ENCODE data around the gene SPEM1. TPM values are rescaled to one million over a fixed set of nuclear protein-coding genes. Genes with fewer than 3 reads are reported as not detected.

Gene SPEM1
- total and polyA plus RNA-seq, 4 donors, result 0.29 TPM; not detected in 3

DNA sequence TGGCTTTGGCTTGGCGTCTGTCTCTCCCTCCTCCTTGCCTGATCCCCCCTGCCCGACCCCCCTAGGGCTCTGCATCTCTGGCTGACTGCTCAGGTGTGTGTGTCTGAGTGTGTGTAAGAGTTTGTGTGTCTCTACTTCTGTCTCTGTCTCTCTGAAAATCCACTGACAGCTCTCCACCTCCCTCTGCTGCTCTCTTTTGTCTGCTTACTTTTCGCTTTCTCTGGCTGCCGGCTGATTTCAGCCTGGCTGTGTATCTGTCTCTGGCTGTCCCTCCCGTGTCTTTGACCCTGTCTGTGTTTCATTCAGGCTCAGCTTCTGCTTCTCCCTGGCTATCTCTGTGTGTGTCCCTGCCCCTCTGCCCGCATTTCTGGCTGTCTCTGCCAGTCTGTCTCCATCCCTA, 3.8 kb upstream of the SPEM1 start:
- Histone ChIP-seq H3K4me3 (ENCODE audit: low read depth, low read length) (no peak overlapping the region), H3K27me3 (ENCODE audit: control insufficient read depth, insufficient read depth, low read length) (no peaks in the 10 kb centered on the region), H3K27ac (ENCODE audit: low read depth, low read length) (no peak overlapping the region), H3K4me1 (ENCODE audit: control insufficient read depth, insufficient read depth, low read length) (peaks cover 36% of the 10 kb centered on the region), H3K36me3 (ENCODE audit: control insufficient read depth, insufficient read depth, low read length) (peaks cover 87% of the 10 kb centered on the region), H3K9me3 (ENCODE audit: control insufficient read depth, insufficient read depth, low read length) (no peaks in the 10 kb centered on the region)
- 67% methylated on average over 4 of the region's 6 CpGs for WGBS (ENCODE audit: insufficient coverage)
- DNase-seq (ENCODE audit: low read depth in 4 of 6, low spot score in 6 of 6), result no peak

DNA sequence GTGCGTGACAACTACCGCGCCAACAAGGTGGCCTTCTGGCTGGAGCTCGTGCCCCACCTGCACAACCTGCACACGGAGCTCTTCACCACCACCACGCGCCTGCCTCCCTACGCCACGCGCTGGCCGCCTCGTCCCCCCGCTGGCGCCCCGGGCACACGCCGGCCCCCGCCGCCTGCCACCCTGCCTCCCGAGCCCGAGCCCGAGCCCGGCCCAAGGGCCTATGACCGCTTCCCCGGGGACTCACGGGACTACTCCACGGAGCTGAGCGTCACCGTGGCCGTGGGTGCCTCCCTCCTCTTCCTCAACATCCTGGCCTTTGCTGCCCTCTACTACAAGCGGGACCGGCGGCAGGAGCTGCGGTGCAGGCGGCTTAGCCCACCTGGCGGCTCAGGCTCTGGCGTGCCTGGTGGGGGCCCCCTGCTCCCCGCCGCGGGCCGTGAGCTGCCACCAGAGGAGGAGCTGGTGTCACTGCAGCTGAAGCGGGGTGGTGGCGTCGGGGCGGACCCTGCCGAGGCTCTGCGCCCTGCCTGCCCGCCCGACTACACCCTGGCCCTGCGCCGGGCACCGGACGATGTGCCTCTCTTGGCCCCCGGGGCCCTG, 3.0 kb upstream of the SPEM1 start:
- H3K36me3 ChIP-seq (ENCODE audit: control insufficient read depth, insufficient read depth, low read length), result peaks cover 84% of the 10 kb centered on the region

DNA sequence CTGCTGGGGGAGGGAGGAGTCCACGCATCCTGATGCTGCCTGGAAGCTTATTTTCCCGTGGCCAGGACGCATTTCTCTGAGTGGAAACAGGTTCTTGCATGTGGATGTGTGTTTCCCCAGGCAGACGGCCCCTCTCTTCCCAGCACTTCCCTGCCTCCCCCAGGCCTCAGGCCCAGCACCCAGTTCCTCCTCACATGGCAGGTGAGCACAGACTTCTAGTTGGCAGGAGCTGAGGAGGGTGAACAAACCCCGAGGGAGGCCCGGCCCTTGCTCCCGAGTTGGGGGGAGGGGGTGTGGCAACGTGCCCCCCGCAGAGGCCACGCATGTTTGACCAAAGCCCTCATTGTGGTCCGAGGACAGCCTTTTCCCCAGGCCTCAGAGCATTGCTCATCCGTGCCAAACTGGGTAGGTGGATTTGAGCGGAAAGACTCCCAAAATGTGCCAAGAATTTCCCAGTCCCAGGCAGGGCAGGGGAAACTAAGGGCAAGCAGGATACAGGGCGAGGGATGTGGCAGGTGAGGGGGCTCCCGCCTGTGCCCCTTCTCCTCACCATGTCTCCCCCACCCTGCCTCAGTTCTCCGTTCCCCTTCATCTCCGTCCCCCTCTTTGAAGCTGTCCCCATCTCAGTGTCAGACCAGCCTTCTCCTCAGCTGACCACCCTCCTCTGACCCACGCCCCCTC, 1.5 kb upstream of the SPEM1 start:
- DNase-seq (ENCODE audit: low read depth in 4 of 6, low spot score in 6 of 6), result no peak
- Histone ChIP-seq H3K4me3 (ENCODE audit: low read depth, low read length) (no peak overlapping the region), H3K9me3 (ENCODE audit: control insufficient read depth, insufficient read depth, low read length) (no peaks in the 10 kb centered on the region), H3K36me3 (ENCODE audit: control insufficient read depth, insufficient read depth, low read length) (peaks cover 78% of the 10 kb centered on the region), H3K4me1 (ENCODE audit: control insufficient read depth, insufficient read depth, low read length) (peaks cover 28% of the 10 kb centered on the region), H3K27ac (ENCODE audit: low read depth, low read length) (no peak overlapping the region), H3K27me3 (ENCODE audit: control insufficient read depth, insufficient read depth, low read length) (no peaks in the 10 kb centered on the region)
- 41% methylated on average over 13 of the region's 18 CpGs for WGBS (ENCODE audit: insufficient coverage)

More for the DNA sequence above, 3.0 kb upstream of the SPEM1 start:
- no peaks in the 10 kb centered on the region for H3K9me3 ChIP-seq (ENCODE audit: control insufficient read depth, insufficient read depth, low read length)
- H3K4me1 ChIP-seq (ENCODE audit: control insufficient read depth, insufficient read depth, low read length), result peaks cover 36% of the 10 kb centered on the region
- H3K27ac ChIP-seq (ENCODE audit: low read depth, low read length), result no peak overlapping the region
- no peak overlapping the region for H3K4me3 ChIP-seq (ENCODE audit: low read depth, low read length)
- no peaks in the 10 kb centered on the region for H3K27me3 ChIP-seq (ENCODE audit: control insufficient read depth, insufficient read depth, low read length)
- WGBS (ENCODE audit: insufficient coverage), result 93% methylated on average over 42 of the region's 54 CpGs
- DNase-seq (ENCODE audit: low read depth in 4 of 6, low spot score in 6 of 6), result no peak

DNA sequence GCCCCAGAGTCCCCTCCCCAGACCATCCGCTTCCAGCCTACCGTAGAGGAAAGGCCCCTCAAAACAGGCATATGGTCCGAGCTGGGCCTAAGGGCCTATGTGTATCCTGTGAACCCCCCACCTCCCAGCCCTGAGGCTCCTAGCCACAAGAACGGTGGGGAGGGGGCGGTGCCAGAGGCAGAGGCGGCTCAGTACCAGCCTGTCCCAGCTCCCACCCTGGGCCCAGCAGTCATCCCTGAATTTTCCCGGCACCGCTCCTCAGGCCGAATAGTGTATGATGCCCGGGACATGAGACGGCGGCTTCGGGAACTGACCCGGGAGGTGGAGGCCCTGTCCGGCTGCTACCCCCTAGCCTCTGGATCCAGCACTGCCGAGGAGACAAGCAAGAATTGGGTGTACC, 1.1 kb downstream of the SPEM1 start:
- WGBS (ENCODE audit: insufficient coverage), result 94% methylated on average over 16 of the region's 16 CpGs
- Histone ChIP-seq H3K36me3 (ENCODE audit: control insufficient read depth, insufficient read depth, low read length) (peaks cover 52% of the 10 kb centered on the region), H3K27me3 (ENCODE audit: control insufficient read depth, insufficient read depth, low read length) (no peaks in the 10 kb centered on the region), H3K4me3 (ENCODE audit: low read depth, low read length) (no peak overlapping the region), H3K9me3 (ENCODE audit: control insufficient read depth, insufficient read depth, low read length) (no peaks in the 10 kb centered on the region), H3K4me1 (ENCODE audit: control insufficient read depth, insufficient read depth, low read length) (peaks cover 24% of the 10 kb centered on the region), H3K27ac (ENCODE audit: low read depth, low read length) (no peak overlapping the region)
- DNase-seq (ENCODE audit: low read depth in 4 of 6, low spot score in 6 of 6), result no peak

DNA sequence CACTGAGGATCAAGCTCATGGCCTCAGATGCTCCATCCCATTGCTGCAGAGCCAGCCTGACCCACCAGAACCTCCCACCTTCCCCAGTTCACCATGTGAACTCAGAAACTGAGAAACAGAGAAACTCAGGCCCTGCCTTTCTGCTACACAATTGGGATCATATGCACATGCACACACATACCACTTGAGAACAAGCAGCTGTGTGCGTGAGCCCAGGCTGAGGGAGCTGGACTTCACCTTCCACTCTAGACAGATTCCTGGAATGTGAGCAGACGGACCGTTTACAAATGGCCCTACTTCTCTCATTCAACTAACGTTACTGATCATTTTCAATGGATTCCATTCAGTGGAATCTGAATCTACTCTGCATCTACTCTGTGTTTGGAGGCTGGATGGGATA, 3.6 kb downstream of the SPEM1 start:
- peaks cover 20% of the 10 kb centered on the region for H3K4me1 ChIP-seq (ENCODE audit: control insufficient read depth, insufficient read depth, low read length)
- DNase-seq (ENCODE audit: low read depth in 4 of 6, low spot score in 6 of 6), result no peak
- H3K27ac ChIP-seq (ENCODE audit: low read depth, low read length), result no peak overlapping the region
- 100% methylated on average over 1 of the region's 4 CpGs for WGBS (ENCODE audit: insufficient coverage)
- H3K9me3 ChIP-seq (ENCODE audit: control insufficient read depth, insufficient read depth, low read length), result no peaks in the 10 kb centered on the region
- no peaks in the 10 kb centered on the region for H3K27me3 ChIP-seq (ENCODE audit: control insufficient read depth, insufficient read depth, low read length)
- peaks cover 27% of the 10 kb centered on the region for H3K36me3 ChIP-seq (ENCODE audit: control insufficient read depth, insufficient read depth, low read length)
- no peak overlapping the region for H3K4me3 ChIP-seq (ENCODE audit: low read depth, low read length)

DNA sequence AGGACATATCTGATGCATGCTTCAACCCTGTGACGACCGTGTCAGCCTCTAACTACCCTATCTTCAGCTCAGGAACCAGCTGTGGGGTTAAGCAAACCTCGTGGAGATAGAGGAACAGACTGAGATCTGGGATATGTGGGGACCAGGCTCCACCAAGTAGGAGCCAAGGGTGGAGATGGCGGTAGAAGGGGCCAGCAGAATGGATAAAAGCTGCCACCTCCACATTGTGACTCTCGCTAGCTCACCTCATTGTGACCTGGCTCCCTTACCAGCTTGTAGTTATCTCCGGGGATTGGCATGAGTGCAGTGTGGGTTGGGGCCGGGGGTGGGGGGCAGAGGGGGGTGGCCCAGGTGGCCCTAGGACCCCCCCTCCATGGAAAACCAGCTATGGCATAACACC, 5.2 kb downstream of the SPEM1 start, which contains the start of gene SPEM2:
TSS of gene SPEM2 (plus strand) at position 301 of the 400 bp plus-strand sequence. CDS start at position 374, 73 bp downstream.
- H3K36me3 ChIP-seq (ENCODE audit: control insufficient read depth, insufficient read depth, low read length), result peaks cover 14% of the 10 kb centered on the region
- no peaks in the 10 kb centered on the region for H3K9me3 ChIP-seq (ENCODE audit: control insufficient read depth, insufficient read depth, low read length)
- no peak for DNase-seq (ENCODE audit: low read depth in 4 of 6, low spot score in 6 of 6)
- H3K4me3 ChIP-seq (ENCODE audit: low read depth, low read length), result no peak within 1 kb of the TSS
- no peaks in the 10 kb centered on the region for H3K27me3 ChIP-seq (ENCODE audit: control insufficient read depth, insufficient read depth, low read length)
- H3K27ac ChIP-seq (ENCODE audit: low read depth, low read length), result no peak within 1 kb of the TSS
- peaks cover 6% of the 10 kb centered on the region for H3K4me1 ChIP-seq (ENCODE audit: control insufficient read depth, insufficient read depth, low read length)
- 83% methylated on average over 1 of the region's 7 CpGs for WGBS (ENCODE audit: insufficient coverage)

DNA sequence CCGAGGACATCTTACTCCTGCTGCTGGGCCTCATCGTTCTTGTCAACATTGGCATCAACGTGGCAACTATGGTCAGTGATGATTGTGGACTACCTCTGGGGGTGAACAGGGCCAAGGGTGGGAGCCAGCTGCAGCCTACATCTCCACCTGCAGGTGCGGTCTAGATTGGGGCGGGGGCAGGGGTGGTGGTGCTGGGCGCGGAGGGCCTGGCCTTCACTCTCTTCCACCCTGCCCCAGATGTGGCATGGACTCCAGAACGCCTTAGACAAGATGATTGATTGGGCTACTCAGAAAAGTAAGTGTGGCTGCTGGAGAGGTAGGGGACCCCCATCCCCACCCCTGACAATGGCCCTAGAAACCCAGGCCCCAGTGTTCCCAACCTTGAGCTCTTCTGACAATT, 5.6 kb downstream of the SPEM1 start:
- 96% methylated on average over 7 of the region's 8 CpGs for WGBS (ENCODE audit: insufficient coverage)
- DNase-seq (ENCODE audit: low read depth in 4 of 6, low spot score in 6 of 6), result no peak
- Histone ChIP-seq H3K9me3 (ENCODE audit: control insufficient read depth, insufficient read depth, low read length) (no peaks in the 10 kb centered on the region), H3K4me1 (ENCODE audit: control insufficient read depth, insufficient read depth, low read length) (peaks cover 2% of the 10 kb centered on the region), H3K36me3 (ENCODE audit: control insufficient read depth, insufficient read depth, low read length) (peaks cover 9% of the 10 kb centered on the region), H3K4me3 (ENCODE audit: low read depth, low read length) (no peak overlapping the region), H3K27me3 (ENCODE audit: control insufficient read depth, insufficient read depth, low read length) (no peaks in the 10 kb centered on the region), H3K27ac (ENCODE audit: low read depth, low read length) (no peak overlapping the region)

DNA sequence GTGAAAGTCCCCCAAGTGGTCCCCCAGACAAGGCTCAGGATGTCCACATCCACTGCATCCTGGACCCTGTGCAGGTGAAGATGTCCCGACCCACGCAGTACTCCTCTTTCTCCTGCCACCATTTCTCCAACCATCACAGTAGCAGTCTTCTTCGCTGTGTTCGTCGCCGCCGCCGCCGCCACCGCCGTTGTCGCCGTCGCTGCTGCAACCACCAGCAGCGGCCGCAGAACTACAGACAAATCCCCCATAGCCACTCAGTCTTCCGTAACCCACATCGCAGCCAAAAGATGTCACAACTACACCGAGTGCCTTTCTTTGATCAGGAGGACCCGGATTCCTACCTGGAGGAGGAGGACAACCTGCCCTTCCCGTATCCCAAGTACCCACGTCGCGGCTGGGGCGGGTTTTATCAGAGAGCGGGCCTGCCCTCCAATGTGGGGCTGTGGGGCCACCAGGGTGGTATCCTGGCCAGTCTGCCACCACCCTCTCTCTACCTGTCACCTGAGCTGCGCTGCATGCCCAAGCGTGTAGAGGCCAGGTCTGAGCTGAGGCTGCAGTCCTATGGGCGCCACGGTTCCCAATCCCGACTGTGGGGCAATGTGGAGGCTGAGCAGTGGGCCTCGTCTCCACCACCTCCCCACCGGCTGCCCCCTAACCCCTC, 6.2 kb downstream of the SPEM1 start:
- H3K9me3 ChIP-seq (ENCODE audit: control insufficient read depth, insufficient read depth, low read length), result no peaks in the 10 kb centered on the region
- no peak overlapping the region for H3K27ac ChIP-seq (ENCODE audit: low read depth, low read length)
- H3K36me3 ChIP-seq (ENCODE audit: control insufficient read depth, insufficient read depth, low read length), result peaks cover 3% of the 10 kb centered on the region
- H3K4me1 ChIP-seq (ENCODE audit: control insufficient read depth, insufficient read depth, low read length), result no peaks in the 10 kb centered on the region
- WGBS (ENCODE audit: insufficient coverage), result 97% methylated on average over 33 of the region's 33 CpGs
- H3K4me3 ChIP-seq (ENCODE audit: low read depth, low read length), result no peak overlapping the region
- H3K27me3 ChIP-seq (ENCODE audit: control insufficient read depth, insufficient read depth, low read length), result no peaks in the 10 kb centered on the region
- no peak for DNase-seq (ENCODE audit: low read depth in 4 of 6, low spot score in 6 of 6)

DNA sequence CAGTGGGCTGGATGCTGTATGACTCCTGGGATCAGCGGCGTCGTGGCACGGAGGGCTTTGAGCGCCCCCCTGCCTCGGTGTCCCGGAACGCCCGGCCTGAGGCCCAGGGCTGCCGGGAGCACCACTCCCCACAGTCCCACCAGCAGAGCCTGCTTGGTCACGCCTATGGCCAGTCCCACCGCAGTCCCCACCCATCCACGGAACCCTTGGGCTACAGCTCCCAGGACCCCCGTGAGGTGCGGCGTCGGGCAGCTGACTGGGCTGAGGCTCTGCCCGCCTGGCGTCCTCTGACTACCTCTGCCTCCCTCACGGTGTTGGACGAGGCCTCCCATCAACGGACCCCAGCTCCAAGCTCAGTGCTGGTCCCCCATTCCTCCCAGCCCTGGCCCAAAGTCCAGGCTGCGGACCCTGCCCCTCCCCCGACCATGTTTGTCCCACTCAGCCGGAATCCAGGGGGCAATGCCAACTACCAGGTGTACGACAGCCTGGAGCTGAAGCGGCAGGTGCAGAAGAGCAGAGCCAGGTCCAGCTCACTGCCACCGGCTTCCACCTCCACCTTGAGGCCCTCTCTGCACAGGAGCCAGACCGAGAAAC, 6.9 kb downstream of the SPEM1 start:
- 92% methylated on average over 29 of the region's 29 CpGs for WGBS (ENCODE audit: insufficient coverage)
- Histone ChIP-seq H3K9me3 (ENCODE audit: control insufficient read depth, insufficient read depth, low read length) (no peaks in the 10 kb centered on the region), H3K36me3 (ENCODE audit: control insufficient read depth, insufficient read depth, low read length) (peaks cover 3% of the 10 kb centered on the region), H3K4me1 (ENCODE audit: control insufficient read depth, insufficient read depth, low read length) (no peaks in the 10 kb centered on the region), H3K27ac (ENCODE audit: low read depth, low read length) (no peak overlapping the region), H3K4me3 (ENCODE audit: low read depth, low read length) (no peak overlapping the region), H3K27me3 (ENCODE audit: control insufficient read depth, insufficient read depth, low read length) (no peaks in the 10 kb centered on the region)
- DNase-seq (ENCODE audit: low read depth in 4 of 6, low spot score in 6 of 6), result no peak
